Fibroblast of skin of left quadriceps (primary cell): ENCODE results near the gene ZFAND2B.
"Not testable (repeated sequence)": the region's sequence is repeated elsewhere in the genome, so short reads cannot be mapped to it uniquely, and the experiment has no call there.

Source experiments
- DNase-seq, 2 experiments: peaks; one replicate each; pipeline ENCODE4 v3.0.0-alpha.2; 2013; ENCODE audit warnings: low read depth in 2 of 2

ZFAND2B gene

GRCh38 chr2:219250049-219250781 is 43.6 kb downstream of the ZFAND2B start:
- no peak for DNase-seq

- DNase-seq, result no peak
These were observed 45.1 kb downstream of the ZFAND2B start for GRCh38 chr2:219251656-219252055.

- DNase-seq, result no peak
These were observed 45.5 kb downstream of the ZFAND2B start for GRCh38 chr2:219252084-219252483.

- no peak for DNase-seq
These were observed 46.0 kb downstream of the ZFAND2B start for GRCh38 chr2:219252570-219252899.

- DNase-seq, result no peak
These were observed 46.5 kb downstream of the ZFAND2B start, which contains the start of gene TUBA4B for GRCh38 chr2:219252900-219253752. Gene TUBA4B (plus strand): TSS chr2:219253243. CDS start chr2:219253408, 165 bp downstream.

GRCh38 chr2:219253753-219254589 is 47.4 kb downstream of the ZFAND2B start, which contains the start of gene TUBA4A:
Gene TUBA4A (minus strand): TSS chr2:219253918. CDS start chr2:219253858, 60 bp downstream.
- DNase-seq, result no peak

- no peak for DNase-seq
These were observed 48.1 kb downstream of the ZFAND2B start for GRCh38 chr2:219254590-219255201.

- DNase-seq, result not testable (repeated sequence)
These were observed 52.4 kb downstream of the ZFAND2B start for GRCh38 chr2:219258942-219259341.
